ENCODE results near the gene ADAM29.

GRCh38 chr4:174873931-174874330 is 44.2 kb upstream of the ADAM29 start:
- TF ChIP-seq TBL1XR1 (IDR thresholded peaks at IDR 0.05; ENCODE audit: low read length in 2 of 2), result no peak
- peak; percentile 11 to 28 (median 15); a peak in 2 of 6 replicates for TF ChIP-seq CTCF (IDR thresholded peaks at IDR 0.05 in 2 of 3, conservative IDR thresholded peaks at IDR 0.05 in 1 of 3; ENCODE audit: insufficient read depth in 2 of 3, low read depth in 1 of 3, low read length in 3 of 3)
- no peak for TF ChIP-seq MAZ (CRISPR knock-in tag; conservative IDR thresholded peaks at IDR 0.05 in 1 of 2, IDR thresholded peaks at IDR 0.05 in 1 of 2)
- no peak for TF ChIP-seq CHD2 (IDR thresholded peaks at IDR 0.05; ENCODE audit: low read depth, low read length)
